ENCODE measurements around the gene HBG1.

Gene HBG1

DNA sequence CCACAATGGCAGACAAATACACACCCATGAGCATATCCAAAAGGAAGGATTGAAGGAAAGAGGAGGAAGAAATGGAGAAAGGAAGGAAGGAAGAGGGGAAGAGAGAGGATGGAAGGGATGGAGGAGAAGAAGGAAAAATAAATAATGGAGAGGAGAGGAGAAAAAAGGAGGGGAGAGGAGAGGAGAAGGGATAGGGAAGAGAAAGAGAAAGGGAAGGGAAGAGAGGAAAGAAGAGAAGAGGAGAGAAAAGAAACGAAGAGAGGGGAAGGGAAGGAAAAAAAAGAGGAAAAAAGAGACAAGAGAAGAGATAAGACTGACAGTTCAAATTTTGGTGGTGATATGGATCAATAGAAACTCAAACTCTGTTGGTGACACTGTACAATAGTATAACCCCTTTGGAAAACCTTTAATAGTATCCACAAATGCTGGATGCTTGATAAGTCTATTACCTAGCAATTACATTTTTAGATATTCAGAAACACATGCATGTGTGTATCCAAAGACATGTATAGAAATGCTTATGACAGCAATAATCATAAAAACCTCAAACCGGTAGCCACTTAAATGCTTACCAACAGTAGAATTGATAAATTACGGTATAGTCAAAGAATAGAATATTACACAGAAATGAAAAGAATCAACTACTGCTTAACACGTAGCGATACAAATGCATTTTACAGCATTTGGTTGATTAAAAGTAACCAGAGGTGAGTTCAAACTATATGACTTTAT lies 14.1 kb downstream of the HBG1 start:
- H3K4me3 ChIP-seq (ENCODE audit: low read depth, low read length) = no peak overlapping the region

DNA sequence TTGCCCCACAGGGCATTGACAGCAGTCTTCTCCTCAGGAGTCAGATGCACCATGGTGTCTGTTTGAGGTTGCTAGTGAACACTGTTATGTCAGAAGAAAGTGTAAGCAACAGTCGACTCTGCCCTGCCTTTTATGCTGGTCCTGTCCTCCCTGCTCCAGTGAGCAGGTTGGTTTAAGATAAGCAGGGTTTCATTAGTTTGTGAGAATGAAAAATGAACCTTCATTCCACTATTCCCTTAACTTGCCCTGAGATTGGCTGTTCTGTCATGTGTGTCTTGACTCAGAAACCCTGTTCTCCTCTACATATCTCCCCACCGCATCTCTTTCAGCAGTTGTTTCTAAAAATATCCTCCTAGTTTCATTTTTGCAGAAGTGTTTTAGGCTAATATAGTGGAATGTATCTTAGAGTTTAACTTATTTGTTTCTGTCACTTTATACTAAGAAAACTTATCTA lies 15.2 kb downstream of the HBG1 start, which contains the start of gene HBD:
Gene HBD, minus strand, starts transcription at position 103 of the 454 bp plus-strand sequence. Its CDS starts 50 bp downstream, at position 53.
- TF ChIP-seq, protein P1, sequence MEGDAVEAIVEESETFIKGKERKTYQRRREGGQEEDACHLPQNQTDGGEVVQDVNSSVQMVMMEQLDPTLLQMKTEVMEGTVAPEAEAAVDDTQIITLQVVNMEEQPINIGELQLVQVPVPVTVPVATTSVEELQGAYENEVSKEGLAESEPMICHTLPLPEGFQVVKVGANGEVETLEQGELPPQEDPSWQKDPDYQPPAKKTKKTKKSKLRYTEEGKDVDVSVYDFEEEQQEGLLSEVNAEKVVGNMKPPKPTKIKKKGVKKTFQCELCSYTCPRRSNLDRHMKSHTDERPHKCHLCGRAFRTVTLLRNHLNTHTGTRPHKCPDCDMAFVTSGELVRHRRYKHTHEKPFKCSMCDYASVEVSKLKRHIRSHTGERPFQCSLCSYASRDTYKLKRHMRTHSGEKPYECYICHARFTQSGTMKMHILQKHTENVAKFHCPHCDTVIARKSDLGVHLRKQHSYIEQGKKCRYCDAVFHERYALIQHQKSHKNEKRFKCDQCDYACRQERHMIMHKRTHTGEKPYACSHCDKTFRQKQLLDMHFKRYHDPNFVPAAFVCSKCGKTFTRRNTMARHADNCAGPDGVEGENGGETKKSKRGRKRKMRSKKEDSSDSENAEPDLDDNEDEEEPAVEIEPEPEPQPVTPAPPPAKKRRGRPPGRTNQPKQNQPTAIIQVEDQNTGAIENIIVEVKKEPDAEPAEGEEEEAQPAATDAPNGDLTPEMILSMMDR (IDR thresholded peaks at IDR 0.05; ENCODE audit: low read depth, low read length) = no peak
- peak within 1 kb of the TSS; percentile 33 for H3K4me3 ChIP-seq (ENCODE audit: low read depth, low read length)

More for the DNA sequence above, 14.1 kb downstream of the HBG1 start:
- TF ChIP-seq, protein P1 (IDR thresholded peaks at IDR 0.05; ENCODE audit: low read depth, low read length) = no peak

DNA sequence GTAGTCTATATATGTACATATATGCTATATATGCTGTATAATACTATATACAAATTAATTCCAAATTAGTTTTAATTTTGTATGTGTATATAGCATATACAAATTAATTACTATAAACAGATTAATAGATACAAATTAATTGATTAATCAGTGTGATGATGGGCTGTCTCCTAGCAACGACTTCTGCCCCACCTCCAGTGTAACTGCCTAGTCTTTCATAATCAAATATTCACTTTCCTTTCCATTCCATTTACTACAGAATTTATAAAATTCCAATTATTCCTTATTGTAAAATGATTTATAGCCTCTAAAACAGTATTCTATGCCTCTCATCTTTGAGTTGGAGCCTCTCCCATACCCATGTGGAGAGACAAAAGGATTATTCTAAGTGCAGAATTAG lies 16.4 kb downstream of the HBG1 start:
- no peak overlapping the region for H3K4me3 ChIP-seq (ENCODE audit: low read depth, low read length)
- TF ChIP-seq, protein P1 (IDR thresholded peaks at IDR 0.05; ENCODE audit: low read depth, low read length) = no peak

DNA sequence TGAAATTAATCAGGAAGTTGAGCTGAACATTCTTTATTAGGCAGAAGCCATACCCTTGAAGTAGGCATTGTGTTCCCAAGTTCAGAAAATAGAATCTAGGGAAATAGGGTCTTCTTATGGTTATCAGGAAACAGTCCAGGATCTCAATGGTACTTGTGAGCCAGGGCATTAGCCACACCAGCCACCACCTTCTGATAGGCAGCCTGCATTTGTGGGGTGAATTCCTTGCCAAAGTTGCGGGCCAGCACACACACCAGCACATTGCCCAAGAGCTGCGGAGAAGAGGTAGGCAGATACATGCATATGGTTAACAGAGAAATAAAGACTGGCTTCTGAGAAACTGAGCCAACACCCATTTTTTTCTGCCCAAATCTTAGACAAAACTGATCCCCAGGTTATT lies 16.8 kb downstream of the HBG1 start:
- no peak overlapping the region for H3K4me3 ChIP-seq (ENCODE audit: low read depth, low read length)
- TF ChIP-seq, protein P1 (IDR thresholded peaks at IDR 0.05; ENCODE audit: low read depth, low read length) = no peak

DNA sequence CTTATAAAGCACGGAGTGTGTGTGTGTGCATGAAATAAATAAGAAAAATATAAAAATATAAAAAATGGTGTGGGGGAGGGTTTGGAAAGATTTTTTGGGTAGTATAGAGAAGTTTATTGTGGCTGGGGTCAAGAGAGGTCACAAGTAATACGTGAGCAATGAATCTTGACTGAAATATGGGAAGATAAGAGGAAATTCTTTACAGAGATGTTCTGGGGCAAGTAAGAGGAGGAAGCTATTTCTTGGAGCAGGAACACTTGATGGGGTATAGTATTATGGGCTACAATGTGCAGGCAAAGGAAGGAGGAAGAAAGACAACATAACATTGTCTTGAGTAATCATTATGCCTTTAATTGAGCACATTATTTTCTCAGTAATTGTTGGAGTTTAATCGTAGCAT lies 17.5 kb downstream of the HBG1 start:
- TF ChIP-seq, protein P1 (IDR thresholded peaks at IDR 0.05; ENCODE audit: low read depth, low read length) = no peak
- no peak overlapping the region for H3K4me3 ChIP-seq (ENCODE audit: low read depth, low read length)

DNA sequence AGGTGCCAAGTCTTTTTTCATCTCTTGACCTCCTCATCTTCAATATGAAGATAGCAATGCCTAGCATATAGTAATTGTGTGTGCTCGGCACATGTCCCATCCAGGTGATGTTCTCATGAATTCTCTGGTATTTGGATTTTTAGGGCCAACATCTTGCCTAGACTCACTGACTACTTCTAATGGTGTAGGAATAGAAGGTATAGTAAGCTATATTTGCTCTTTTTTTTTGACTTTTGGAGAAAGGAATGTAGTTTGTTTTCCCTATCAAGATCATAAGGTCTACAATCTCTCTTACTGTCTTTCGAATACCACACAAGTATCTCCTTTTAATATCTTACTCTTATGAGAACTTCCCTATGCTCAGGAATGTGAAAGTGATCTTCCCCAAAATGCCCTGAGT lies 18.5 kb downstream of the HBG1 start:
- TF ChIP-seq, protein P1 (IDR thresholded peaks at IDR 0.05; ENCODE audit: low read depth, low read length) = no peak
- no peak overlapping the region for H3K4me3 ChIP-seq (ENCODE audit: low read depth, low read length)

DNA sequence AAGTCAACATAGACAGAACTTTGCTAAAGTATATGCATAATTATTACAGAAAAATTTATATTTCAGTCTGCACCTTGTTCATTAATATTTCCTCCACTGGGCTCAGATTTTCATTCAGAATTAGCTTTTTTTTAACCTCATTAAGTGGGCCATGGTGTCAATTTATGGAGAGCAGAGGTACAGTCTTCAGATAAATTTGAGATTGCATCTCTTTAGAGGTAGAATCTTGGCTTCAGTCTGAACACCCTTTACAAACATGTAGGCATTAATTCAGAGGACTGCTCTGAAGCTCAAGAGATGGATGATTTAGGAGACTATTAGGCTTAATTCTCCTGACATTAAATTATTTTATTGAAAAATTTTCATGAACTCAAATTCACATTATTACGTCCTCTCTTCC lies 19.4 kb downstream of the HBG1 start:
- TF ChIP-seq, protein P1 (IDR thresholded peaks at IDR 0.05; ENCODE audit: low read depth, low read length) = no peak

More for the DNA sequence above, 19.4 kb downstream of the HBG1 start:
- H3K4me3 ChIP-seq (ENCODE audit: low read depth, low read length) = no peak overlapping the region

Measured in WI38 (cell line).